Vagina (tissue), 2 donors: ENCODE results near the gene GPR108.
"Not testable (repeated sequence)": the region's sequence is repeated elsewhere in the genome, so short reads cannot be mapped to it uniquely, and the experiment has no call there.

Experiments
- CTCF ChIP-seq, 3 experiments: fragments of 450-650 bp in 2 of 3; fragments of 200-600 bp in 1 of 3; sonication (generic) in 1 of 3; IDR thresholded peaks; one replicate each; pipeline ENCODE4 v1.5.1; 2017 to 2019; ENCODE audit warnings: antibody characterized with exemption in 3 of 3, mild to moderate bottlenecking in 2 of 3, moderate library complexity in 2 of 3
- POLR2A ChIP-seq, 2 donors: fragments of 450-650 bp; IDR thresholded peaks; one replicate each; pipeline ENCODE4 v1.6.1; 2017; ENCODE audit warnings: antibody characterized with exemption in 2 of 2, mild to moderate bottlenecking in 2 of 2, moderate library complexity in 2 of 2

GRCh38 chr19:6708913-6709312 lies 28.5 kb downstream of the GPR108 start:
- not testable (repeated sequence) for TF ChIP-seq CTCF, POLR2A (IDR thresholded peaks at IDR 0.05)
